GM21528 (cell line): Measurements from ENCODE around the gene ATP1A1.

Experiments used
- ATAC-seq: cut with Tn5 transposase; IDR thresholded peaks from one replicate; pipeline ENCODE4 v1.9.1; 2021; ENCODE audit warnings: mild to moderate bottlenecking, moderate library complexity; ENCODE audit not compliant: unreplicated experiment, low FRiP score

Gene ATP1A1

GRCh38 chr1:116431870-116432500 lies 58.9 kb downstream of the ATP1A1 start:
- ATAC-seq: no peak

GRCh38 chr1:116432655-116433265 lies 59.7 kb downstream of the ATP1A1 start:
- no peak for ATAC-seq

- ATAC-seq: no peak
These were observed 60.5 kb downstream of the ATP1A1 start for GRCh38 chr1:116433275-116434257.

- ATAC-seq: no peak
These were observed 61.8 kb downstream of the ATP1A1 start for GRCh38 chr1:116434849-116435248.

GRCh38 chr1:116435806-116436610 lies 63.0 kb downstream of the ATP1A1 start:
- ATAC-seq: no peak

GRCh38 chr1:116436611-116436970 lies 63.5 kb downstream of the ATP1A1 start:
- no peak for ATAC-seq

GRCh38 chr1:116439701-116440100 lies 66.7 kb downstream of the ATP1A1 start:
- ATAC-seq: no peak

- no peak for ATAC-seq
These were observed 67.7 kb downstream of the ATP1A1 start for GRCh38 chr1:116440731-116441130.

GRCh38 chr1:116445534-116445933 lies 72.5 kb downstream of the ATP1A1 start:
- no peak for ATAC-seq

GRCh38 chr1:116446686-116447085 lies 73.6 kb downstream of the ATP1A1 start:
- ATAC-seq: no peak

GRCh38 chr1:116448785-116449385 lies 75.8 kb downstream of the ATP1A1 start:
- ATAC-seq: no peak

- no peak for ATAC-seq
These were observed 76.5 kb downstream of the ATP1A1 start for GRCh38 chr1:116449578-116449977.

GRCh38 chr1:116451702-116452101 lies 78.7 kb downstream of the ATP1A1 start:
- no peak for ATAC-seq

GRCh38 chr1:116453481-116453880 lies 80.4 kb downstream of the ATP1A1 start:
- no peak for ATAC-seq

GRCh38 chr1:116453906-116454305 lies 80.9 kb downstream of the ATP1A1 start:
- ATAC-seq: no peak
